Astrocyte of the hippocampus (primary cell): ENCODE data around the gene BCAM.
"Not testable (repeated sequence)": the region's sequence is repeated elsewhere in the genome, so short reads cannot be mapped to it uniquely, and the experiment has no call there.

ENCODE experiments used
- DNase-seq: peaks from one replicate; pipeline ENCODE4 v3.0.0; 2011; ENCODE audit warnings: low read depth, low spot score

Gene BCAM, protein sequence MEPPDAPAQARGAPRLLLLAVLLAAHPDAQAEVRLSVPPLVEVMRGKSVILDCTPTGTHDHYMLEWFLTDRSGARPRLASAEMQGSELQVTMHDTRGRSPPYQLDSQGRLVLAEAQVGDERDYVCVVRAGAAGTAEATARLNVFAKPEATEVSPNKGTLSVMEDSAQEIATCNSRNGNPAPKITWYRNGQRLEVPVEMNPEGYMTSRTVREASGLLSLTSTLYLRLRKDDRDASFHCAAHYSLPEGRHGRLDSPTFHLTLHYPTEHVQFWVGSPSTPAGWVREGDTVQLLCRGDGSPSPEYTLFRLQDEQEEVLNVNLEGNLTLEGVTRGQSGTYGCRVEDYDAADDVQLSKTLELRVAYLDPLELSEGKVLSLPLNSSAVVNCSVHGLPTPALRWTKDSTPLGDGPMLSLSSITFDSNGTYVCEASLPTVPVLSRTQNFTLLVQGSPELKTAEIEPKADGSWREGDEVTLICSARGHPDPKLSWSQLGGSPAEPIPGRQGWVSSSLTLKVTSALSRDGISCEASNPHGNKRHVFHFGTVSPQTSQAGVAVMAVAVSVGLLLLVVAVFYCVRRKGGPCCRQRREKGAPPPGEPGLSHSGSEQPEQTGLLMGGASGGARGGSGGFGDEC

DNA sequence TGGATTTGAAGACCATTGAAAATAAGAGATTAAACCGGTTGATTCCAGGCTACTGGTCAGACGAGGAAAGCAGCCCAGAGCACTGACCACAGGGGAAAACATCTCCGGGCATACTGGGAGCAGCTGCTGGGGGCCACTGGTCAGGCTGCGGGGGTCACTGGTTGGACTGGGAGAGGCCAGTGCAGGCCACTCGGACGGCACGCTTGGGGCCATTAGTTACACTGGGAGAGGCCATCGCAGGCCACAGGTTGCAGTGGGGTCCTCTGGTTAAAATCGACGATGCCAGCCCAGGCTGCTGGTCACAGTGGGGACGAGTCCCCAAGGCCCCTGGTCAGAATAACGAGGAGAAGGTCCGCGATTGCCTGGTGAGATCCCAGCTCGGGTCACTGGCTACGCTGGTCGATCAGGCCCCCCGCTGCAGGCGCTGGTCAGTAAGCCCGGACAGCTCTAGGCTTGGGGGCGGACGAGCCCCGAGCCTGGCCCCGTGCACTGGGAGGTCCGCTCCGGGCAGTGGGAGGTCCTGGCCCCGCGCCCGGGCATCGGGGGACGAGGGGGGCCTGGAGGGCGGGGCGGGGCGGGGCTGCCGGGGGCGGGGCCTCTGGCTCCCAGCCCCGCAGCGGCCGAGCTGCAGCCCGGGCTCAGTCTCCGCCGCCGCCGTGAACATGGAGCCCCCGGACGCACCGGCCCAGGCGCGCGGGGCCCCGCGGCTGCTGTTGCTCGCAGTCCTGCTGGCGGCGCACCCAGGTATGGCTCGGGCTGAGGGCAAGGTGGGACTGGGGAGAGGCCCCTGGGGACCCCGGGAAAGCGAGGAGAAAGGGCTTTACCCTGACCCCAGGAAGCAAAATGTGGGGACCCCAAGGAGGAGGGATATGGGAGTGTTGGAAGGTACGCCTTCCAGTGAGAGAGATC lies at the start of gene BCAM:
Gene BCAM, plus strand, starts transcription at position 641 of the 909 bp plus-strand sequence. Its CDS starts 22 bp downstream, at position 663.
- peak; percentile 91 for DNase-seq

DNA sequence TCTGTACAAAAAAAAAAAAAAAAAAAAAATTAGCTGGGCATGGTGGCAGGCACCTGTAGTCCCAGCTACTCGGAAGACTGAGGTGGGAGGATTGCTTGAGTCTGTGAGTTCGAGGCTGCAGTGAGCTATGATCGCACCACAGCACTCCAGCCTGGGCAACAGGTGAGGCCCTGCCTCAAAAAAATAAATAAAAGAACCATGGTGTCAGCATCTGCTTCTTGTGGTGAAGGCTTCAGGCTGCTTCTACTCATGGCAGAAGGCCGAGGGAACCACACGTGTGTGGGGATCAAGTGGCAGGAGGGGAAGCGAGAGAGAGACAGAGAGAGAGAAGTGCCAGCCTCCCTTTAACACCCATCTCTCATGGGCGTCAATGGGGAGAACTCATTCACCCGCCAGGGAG lies 46.9 kb upstream of the BCAM start:
- no peak for DNase-seq

DNA sequence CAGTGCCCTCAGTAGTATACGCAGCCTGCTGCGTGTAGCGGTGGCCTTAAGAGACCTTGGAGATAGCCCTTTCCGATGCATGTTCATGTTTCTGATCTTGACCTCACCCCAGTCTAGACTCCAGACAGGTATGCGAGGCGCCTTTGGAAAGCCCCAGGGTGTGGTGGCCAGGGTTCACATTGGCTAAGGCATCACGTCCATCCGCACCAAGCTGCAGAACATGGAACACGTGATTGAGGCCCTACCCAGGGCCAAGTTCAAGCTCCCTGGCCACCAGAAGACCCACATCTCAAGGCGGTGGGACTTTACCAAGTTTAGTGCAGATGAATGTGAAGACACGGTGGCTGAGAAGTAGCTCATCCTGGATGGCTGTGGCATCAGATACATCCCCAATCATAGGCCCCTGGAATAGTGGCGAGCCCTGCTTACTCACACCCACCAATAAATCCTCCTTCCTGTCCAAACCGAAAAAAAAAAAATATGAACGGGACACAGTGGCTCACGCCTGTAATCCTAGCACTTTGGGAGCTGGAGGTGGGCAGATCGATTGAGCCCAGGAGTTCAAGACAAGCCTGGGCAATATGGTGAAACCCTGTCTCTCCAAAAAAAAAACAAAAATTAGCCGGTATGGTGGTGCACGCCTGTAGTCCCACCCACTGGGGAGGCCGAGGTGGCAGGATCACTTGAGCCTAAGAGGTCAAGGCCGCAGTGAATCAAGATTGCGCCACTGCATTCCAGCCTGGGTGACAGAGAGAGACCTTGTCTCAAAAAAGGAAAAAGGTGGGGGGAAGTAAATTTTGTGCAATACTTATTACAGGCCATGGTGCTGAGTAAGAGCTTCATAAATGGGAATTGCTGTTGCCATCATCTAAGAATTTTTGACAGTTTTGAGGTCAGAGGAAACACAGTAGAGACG lies 43.6 kb upstream of the BCAM start:
- no peak for DNase-seq

DNA sequence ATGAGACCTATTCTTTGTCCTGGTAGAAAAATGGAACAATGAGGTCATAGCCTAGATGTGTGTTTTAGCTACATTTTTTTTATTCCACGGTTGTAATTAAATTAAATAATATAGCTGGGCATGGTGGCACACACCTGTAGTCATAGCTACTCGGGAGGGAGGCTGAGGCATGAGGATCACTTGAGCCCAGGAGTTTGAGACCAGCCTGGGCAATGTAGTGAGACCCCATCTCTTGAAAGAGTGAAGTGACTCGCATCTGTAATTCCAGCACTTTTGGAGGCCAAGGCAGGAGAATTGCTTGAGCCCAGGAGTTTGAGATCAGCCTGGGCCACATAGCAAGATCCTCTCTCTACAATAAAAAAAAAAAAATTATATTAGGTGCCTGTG lies 43.0 kb upstream of the BCAM start:
- no peak for DNase-seq

DNA sequence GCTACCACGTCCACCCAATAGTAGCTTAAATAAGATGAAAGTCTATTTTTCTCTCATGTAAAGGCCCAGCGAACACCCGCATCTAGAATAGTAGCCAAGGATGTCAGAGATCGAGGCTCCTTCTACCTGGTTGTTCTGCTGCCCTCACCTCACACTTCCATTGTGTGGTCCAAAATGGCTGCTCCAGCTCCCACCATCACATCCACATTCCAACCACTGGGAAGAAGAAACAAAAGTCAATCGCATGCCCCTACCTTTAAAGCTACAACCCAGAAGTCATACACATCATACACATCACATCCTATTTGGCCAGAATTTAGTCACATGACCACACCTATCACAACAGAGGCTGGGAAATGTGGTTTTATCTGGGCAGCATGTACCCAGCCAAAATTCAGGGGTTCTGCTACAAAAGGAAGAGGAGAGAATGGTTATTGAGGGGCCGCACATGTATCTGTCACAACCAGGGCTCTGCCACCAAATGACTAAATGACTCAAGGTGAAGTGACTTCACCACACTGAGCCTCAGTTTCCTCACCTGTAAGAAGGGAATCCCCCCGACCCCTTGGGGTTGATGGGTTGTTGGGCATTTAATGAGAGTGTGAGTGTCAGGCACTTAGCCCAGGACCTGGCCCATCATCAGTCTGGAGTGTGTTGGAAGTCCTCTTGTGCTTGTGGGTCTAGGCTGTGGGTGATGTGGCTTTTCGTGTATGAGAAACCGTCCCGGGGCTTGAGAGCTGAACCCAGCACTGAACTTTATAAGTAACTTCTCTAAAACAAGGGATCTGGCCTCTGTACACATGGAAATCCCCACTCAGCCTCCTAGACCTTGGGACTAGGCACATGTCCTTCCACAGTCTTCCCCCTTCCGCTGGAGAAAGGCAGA lies 41.4 kb upstream of the BCAM start:
- no peak for DNase-seq

DNA sequence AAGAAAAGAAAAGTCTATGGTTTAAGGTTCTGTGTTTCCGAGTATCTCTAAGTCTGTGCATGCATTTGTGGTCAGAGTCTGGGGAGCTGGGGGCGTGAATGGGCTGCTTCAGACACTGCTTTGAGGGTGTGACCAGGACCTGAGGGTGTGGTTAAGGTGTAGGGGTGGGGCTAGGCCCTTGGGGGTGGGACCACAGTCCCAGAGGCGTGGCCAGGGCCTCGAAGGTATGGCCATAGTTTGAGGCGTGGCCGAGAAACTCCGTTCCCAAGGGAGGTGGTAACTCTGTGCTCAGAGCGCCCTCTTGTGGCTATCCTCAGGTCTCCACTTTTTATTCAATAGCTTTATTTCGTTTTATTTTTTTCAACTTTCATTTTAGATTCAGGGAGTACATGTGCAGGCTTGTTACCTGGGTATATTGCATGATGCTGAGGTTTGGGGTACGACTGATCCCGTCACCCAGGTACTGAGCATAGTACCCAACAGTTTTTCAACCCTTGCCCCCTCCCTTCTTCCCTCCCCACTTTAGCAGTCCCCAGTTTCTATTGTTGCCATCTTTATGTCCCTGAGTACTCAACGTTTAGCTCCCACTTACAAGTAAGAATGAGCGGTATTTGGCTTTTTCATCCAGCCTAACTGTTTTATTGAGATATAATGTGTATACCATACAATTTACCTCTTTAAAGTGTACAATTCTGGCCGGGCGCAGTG lies 38.2 kb upstream of the BCAM start:
- peak; percentile 97 for DNase-seq

DNA sequence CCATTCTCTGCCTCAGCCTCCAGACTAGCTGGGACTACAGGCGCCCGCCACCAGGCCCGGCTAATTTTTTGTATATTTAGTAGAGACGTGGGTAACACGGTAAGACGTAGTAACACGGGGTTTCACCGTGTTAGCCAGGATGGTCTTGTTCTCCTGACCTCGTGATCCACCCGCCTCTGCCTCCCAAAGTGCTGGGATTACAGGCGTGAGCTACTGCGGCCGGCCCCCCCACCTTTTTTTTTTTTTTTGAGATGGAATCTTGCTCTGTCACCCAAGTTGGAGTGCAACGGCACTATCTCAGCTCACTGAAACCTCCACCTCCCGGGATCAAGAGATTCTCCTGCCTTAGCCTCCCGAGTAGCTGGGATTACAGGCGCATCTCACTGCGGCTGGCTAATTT lies 36.8 kb upstream of the BCAM start:
- DNase-seq, result not testable (repeated sequence)

DNA sequence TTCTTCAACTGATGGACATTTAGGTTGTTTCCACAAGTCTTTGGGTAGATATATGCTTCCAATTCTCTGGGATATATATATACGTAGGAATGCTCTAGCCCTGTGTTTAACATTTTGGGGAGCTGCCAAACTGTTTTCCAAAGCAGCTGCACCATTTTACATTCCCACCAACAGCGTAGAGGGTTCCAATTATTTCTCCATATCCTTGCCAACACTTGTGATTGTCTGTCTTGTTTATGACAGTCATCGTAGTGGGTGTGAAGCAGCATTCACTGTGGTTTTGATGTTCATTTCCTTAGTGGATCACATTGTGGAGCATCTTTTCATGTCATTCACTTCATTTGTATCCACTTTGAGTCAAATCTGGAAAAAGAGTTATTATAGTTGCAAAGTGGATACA lies 35.9 kb upstream of the BCAM start:
- no peak for DNase-seq

DNA sequence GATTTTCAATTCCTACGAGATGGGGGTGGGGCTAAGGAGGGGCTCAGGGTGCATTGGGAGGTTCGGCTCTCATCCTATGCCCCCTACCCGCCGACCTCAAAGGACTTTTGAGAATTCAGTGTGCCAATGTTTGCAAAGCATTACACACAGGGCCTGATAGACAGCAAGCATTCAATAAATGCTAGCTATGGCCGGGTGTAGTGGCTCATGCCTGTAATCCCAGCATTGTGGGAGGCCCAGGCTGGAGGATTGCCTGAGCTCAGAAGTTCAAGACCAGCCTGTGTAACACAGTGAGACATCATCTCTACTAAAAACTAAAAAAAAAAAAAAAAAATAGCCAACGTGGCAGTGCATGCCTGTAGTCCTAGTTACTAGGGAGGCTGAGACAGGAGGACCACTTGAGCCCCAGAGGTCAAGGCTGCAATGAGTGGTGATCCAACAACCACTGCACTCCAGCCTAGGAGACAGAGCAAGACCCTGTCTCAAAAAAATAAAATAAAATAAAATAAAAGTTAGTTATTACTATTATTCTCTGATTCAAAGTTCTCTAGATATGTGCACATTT lies 33.1 kb upstream of the BCAM start:
- no peak for DNase-seq

DNA sequence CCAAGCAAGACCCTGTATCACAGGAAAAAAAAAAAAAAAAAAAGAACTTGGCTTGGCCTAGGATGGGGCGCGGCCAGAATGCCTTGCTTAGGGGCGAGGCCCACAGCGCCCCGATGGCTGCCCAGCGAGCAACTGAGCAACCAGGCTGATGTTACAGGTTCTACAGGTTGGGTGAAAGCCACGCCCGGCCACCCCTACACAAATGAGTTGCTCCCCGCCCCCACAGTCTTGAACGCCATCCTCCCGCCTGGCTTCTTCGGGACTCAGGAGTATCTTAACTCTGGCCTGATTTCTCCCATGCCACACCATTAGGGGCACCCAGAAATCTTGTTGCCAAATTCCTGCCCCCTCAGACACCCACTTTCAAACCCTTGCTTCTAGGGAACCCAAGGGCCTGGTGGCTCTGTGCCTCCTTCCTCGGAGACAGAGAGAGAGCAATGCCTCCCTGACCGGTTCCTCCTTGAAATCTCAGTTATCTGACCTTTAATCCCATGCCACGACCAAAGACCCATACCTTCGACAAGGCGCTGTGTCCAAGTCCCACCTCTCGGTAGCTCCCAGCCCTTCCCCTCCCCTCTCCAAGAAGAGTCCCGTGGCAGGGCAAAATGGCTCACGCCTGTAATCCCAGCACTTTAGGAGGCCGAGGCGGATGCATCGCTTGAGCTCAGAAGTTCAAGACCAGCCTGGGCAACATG lies 32.4 kb upstream of the BCAM start:
- no peak for DNase-seq

DNA sequence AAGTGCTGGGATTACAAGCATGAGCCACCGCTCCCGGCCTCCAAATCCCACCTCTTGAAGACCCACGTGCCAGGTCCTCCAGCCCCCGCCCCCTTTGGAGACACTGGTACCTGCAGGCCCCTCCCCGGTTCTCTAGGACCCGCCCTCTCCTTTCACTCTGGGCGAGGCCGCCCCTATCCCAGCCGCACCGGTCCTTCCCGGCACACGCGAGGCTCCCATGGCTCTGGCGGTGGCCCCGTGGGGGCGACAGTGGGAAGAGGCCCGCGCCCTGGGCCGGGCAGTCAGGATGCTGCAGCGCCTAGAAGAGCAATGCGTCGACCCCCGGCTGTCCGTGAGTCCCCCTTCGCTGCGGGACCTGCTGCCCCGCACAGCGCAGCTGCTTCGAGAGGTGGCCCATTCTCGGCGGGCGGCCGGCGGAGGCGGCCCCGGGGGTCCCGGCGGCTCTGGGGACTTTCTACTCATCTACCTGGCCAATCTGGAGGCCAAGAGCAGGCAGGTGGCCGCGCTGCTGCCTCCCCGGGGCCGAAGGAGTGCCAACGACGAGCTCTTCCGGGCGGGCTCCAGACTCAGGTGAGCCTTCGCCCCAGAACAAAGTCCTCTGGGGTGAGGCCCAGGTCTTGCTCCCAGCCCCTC lies 31.1 kb upstream of the BCAM start, which contains the start of gene CBLC:
Gene CBLC, plus strand, starts transcription at position 176 of the 633 bp plus-strand sequence. Its CDS starts 42 bp downstream, at position 218.
- DNase-seq, result peak; percentile 42

DNA sequence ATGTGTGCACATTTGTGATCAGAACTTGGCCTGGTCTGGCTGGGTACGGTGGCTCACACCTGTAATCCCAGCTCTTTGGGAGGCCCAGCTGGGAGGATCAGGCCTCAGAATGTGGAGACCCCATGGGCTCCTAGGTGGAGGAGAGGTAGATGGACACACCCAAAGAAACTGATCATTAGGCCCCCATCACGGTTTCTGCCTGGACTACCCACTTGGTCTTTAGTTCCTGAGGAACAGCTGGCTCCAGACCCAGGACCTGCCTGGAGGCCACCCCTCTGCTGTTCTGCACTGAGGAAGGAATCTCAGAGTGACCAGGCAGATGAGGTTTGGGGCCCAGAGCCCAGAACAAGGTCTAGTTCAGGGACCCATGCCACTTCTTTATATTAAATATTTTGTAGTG lies 29.8 kb upstream of the BCAM start:
- DNase-seq, result no peak

DNA sequence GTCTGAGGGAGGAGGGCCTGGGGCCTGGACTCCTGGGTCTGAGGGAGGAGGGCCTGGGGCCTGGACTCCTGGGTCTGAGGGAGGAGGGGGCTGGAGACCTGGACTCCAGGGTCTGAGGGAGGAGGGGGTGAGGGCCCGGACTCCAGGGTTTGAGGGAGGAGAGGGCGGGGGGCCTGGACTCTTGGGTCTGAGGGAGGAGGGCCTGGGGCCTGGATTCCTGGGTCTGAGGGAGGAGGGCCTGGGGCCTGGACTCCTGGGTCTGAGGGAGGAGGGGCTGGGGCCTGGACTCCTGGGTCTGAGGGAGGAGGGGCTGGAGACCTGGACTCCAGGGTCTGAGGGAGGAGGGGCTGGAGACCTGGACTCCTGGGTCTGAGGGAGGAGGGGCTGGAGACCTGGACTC lies 27.2 kb upstream of the BCAM start:
- DNase-seq, result not testable (repeated sequence)

DNA sequence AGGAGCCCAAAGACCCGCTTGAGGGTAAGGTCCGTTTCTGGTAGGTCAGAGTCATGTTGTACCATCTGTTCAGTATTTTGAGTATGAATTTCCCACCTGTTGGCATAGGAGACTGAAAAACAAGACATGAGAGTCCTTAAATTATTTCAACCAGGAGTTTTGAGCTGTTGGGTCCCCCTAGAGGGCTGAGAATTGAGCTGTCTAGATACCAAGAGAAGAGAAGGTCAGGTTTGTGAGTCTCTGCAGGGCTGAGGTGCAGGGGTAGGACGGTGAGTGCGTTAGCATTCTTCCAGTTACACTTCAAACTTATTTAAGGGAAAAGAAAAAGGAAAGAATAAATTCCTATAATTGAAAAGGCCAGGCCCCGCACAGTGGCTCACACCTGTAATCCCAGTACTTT lies 26.2 kb upstream of the BCAM start:
- DNase-seq, result no peak

DNA sequence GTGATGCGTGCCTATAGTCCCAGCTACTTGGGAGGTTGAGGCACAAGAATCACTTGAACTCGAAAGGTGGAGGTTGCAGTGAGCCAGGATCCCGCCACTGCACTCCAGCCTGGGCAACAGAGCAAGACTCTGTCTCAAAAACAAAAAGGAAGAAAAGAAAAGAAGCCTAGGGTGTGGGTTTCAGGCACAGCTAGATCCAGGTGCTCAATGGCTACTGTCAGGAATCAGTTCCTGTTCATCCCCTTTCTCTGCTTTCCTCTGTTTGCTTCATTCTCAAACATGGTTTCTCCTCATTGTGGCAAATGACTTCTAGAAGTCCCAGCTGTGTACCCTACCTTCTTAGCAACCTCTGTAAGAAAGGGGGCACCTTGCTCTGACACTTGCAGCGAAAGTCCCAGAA lies 25.4 kb upstream of the BCAM start:
- no peak for DNase-seq

DNA sequence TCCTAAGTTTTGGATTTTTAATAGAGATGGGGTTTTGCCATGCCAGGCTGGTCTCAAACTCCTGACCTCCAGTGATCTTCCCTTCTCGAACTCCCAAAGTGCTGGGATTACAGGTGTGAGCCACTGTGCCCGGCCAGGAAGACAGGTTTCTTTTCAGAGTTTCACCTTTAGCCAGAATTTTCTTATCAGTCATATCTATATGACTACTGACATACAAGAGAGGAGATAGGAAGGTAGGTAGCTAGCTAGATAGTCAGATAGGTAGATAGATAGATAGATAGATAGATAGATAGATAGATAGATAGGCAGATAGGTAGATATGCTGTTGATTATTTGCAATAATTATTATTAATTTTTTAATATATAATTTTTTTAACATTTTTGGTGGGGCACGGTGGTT lies 23.6 kb upstream of the BCAM start:
- DNase-seq, result no peak

DNA sequence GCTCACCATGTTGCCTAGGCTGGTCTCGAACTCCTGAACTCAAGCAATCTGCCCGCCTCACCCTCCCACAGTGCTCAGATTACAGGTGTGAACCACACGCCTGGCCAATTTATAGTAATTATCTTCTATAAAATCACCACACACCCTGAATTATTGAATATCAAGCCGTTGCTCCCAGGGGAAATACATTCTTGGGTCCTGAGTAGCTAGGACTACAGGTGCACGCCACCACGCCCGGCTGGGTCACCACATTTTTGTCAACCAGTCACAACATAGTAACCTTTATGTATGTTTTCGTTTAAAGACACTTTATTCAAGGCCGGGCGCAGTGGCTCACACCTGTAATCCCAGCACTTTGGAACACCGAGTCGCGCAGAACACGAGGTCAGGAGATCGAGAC lies 22.9 kb upstream of the BCAM start:
- no peak for DNase-seq

DNA sequence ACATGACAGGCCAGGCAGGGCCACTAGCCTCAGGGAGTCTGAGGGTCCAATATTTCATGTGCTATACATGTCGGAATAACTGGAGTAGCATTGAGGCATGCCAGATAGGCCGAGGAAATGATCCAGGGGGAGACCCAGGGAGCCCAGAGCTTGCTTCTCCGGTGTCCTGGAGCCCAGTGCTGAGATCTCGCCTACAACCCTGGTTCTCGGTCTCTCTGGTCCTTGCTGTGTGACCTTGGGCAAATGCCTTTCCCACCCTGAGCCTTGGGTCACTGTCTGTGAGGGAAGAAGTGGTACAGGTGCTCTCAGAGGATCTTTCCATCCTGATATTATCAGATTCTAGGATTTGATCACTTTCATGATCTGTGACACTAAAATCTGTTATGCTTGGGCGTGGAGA lies 19.9 kb upstream of the BCAM start:
- DNase-seq, result no peak
